GM19397 (cell line): ENCODE results near the gene KLHL17.

ENCODE experiments used
- ATAC-seq: cut with Tn5 transposase; IDR thresholded peaks from one replicate; pipeline ENCODE4 v1.9.1; 2021; ENCODE audit warnings: mild to moderate bottlenecking, moderate library complexity; ENCODE audit not compliant: unreplicated experiment

The KLHL17 gene

GRCh38 chr1:921011-921837 lies 39.2 kb upstream of the KLHL17 start:
- ATAC-seq = no peak

GRCh38 chr1:923131-923990 lies 37.0 kb upstream of the KLHL17 start, which contains the start of gene SAMD11:
Gene SAMD11, plus strand, starts transcription at chr1:923923. Its CDS starts 509 bp downstream, at chr1:924432.
- ATAC-seq = no peak

- no peak for ATAC-seq
These were observed 36.3 kb upstream of the KLHL17 start for GRCh38 chr1:923991-924655.

- ATAC-seq = no peak
These were observed 35.5 kb upstream of the KLHL17 start for GRCh38 chr1:924656-925560.

- ATAC-seq = no peak
These were observed 34.6 kb upstream of the KLHL17 start for GRCh38 chr1:925561-926421.

- no peak for ATAC-seq
These were observed 33.1 kb upstream of the KLHL17 start for GRCh38 chr1:927234-927633.

GRCh38 chr1:927748-928147 lies 32.6 kb upstream of the KLHL17 start:
- ATAC-seq = no peak

GRCh38 chr1:928825-929661 lies 31.3 kb upstream of the KLHL17 start:
- no peak for ATAC-seq

GRCh38 chr1:929712-930632 lies 30.4 kb upstream of the KLHL17 start:
- ATAC-seq = no peak

GRCh38 chr1:930633-931138 lies 29.7 kb upstream of the KLHL17 start:
- no peak for ATAC-seq

- ATAC-seq = no peak
These were observed 28.8 kb upstream of the KLHL17 start for GRCh38 chr1:931380-932172.

- ATAC-seq = no peak
These were observed 28.2 kb upstream of the KLHL17 start for GRCh38 chr1:932173-932510.

- ATAC-seq = no peak
These were observed 27.4 kb upstream of the KLHL17 start for GRCh38 chr1:932776-933602.

- ATAC-seq = no peak
These were observed 26.8 kb upstream of the KLHL17 start for GRCh38 chr1:933603-933940.

- ATAC-seq = no peak
These were observed 25.2 kb upstream of the KLHL17 start for GRCh38 chr1:934991-935750.
